SK-N-SH treated with all-trans-retinoic acid at 6 μM for 48 hours (cell line): ENCODE data around the gene PRKCI.
"Not testable (repeated sequence)": the region's sequence is repeated elsewhere in the genome, so short reads cannot be mapped to it uniquely, and the experiment has no call there.

ENCODE experiments used
- CREB5 ChIP-seq: fragments of 250-450 bp; sonication (Bioruptor Pico); IDR thresholded peaks from 2 replicates; pipeline ENCODE4 v1.5.1; 2020; ENCODE audit warnings: low read depth, mild to moderate bottlenecking, moderate library complexity
- CSDC2 ChIP-seq: fragments of 250-450 bp; sonication (Bioruptor Pico); IDR thresholded peaks from 2 replicates; pipeline ENCODE4 v1.5.0; 2020; ENCODE audit warnings: mild to moderate bottlenecking, moderate library complexity
- CSRNP3 ChIP-seq: fragments of 250-450 bp; sonication (Bioruptor Pico); IDR thresholded peaks from 2 replicates; pipeline ENCODE4 v1.5.1; 2021; ENCODE audit warnings: mild to moderate bottlenecking, moderate library complexity
- GLIS3 ChIP-seq: fragments of 250-450 bp; sonication (Bioruptor Pico); IDR thresholded peaks from 2 replicates; pipeline ENCODE4 v1.5.0; 2020; ENCODE audit warnings: mild to moderate bottlenecking, moderate library complexity
- ISL1 ChIP-seq: fragments of 250-450 bp; sonication (Bioruptor Pico); IDR thresholded peaks from 2 replicates; pipeline ENCODE4 v2.1.2; 2022; ENCODE audit warnings: mild to moderate bottlenecking, moderate library complexity
- OSR1 ChIP-seq: fragments of 250-450 bp; sonication (Bioruptor Pico); IDR thresholded peaks from 2 replicates; pipeline ENCODE4 v1.8.0; 2022; ENCODE audit warnings: moderate library complexity, mild to moderate bottlenecking, inconsistent platforms
- PATZ1 ChIP-seq: fragments of 250-450 bp; sonication (Bioruptor Pico); IDR thresholded peaks from 2 replicates; pipeline ENCODE4 v1.8.0; 2020; ENCODE audit warnings: mild to moderate bottlenecking, moderate library complexity, borderline replicate concordance
- TCF4 ChIP-seq: fragments of 250-450 bp; sonication (Bioruptor Pico); IDR thresholded peaks from 2 replicates; pipeline ENCODE4 v1.8.0; 2021; ENCODE audit warnings: mild to moderate bottlenecking, moderate library complexity, borderline replicate concordance
- TOX ChIP-seq: fragments of 250-450 bp; sonication (Bioruptor Pico); IDR thresholded peaks from 2 replicates; pipeline ENCODE4 v1.8.0; 2021; ENCODE audit warnings: mild to moderate bottlenecking, moderate library complexity, borderline replicate concordance
- ZC3H10 ChIP-seq: fragments of 250-450 bp; sonication (Bioruptor Pico); IDR thresholded peaks from 2 replicates; pipeline ENCODE4 v1.5.1; 2021; ENCODE audit warnings: mild to moderate bottlenecking, moderate library complexity
- ZFP3 ChIP-seq: fragments of 250-450 bp; sonication (Bioruptor Pico); IDR thresholded peaks from 2 replicates; pipeline ENCODE4 v1.5.0; 2020; ENCODE audit warnings: mild to moderate bottlenecking, moderate library complexity
- ZFP30 ChIP-seq: fragments of 450-650 bp; formaldehyde crosslinking; IDR thresholded peaks from 2 replicates; pipeline ENCODE4 v1.5.0; 2022; ENCODE audit warnings: mild to moderate bottlenecking, moderate library complexity

GRCh38 chr3:170195759-170196158 lies 26.5 kb upstream of the PRKCI start:
- TF ChIP-seq CSDC2 (CRISPR knock-in tag); CREB5 (CRISPR knock-in tag); ZC3H10; OSR1; ISL1; ZFP3; ZFP30 (CRISPR knock-in tag); GLIS3 (CRISPR knock-in tag); CSRNP3 (CRISPR knock-in tag); PATZ1 (CRISPR knock-in tag); TCF4 (CRISPR knock-in tag); TOX (CRISPR knock-in tag): not testable (repeated sequence)
